NCI-H2107 (cell line): ENCODE results near the gene DYNC2LI1.
"Not testable (repeated sequence)": the region's sequence is repeated elsewhere in the genome, so short reads cannot be mapped to it uniquely, and the experiment has no call there.

Experiments
- DNase-seq: peaks from one replicate; lab custom pipeline; 2025; lab: John Stamatoyannopoulos, UW

The DYNC2LI1 gene

DNA sequence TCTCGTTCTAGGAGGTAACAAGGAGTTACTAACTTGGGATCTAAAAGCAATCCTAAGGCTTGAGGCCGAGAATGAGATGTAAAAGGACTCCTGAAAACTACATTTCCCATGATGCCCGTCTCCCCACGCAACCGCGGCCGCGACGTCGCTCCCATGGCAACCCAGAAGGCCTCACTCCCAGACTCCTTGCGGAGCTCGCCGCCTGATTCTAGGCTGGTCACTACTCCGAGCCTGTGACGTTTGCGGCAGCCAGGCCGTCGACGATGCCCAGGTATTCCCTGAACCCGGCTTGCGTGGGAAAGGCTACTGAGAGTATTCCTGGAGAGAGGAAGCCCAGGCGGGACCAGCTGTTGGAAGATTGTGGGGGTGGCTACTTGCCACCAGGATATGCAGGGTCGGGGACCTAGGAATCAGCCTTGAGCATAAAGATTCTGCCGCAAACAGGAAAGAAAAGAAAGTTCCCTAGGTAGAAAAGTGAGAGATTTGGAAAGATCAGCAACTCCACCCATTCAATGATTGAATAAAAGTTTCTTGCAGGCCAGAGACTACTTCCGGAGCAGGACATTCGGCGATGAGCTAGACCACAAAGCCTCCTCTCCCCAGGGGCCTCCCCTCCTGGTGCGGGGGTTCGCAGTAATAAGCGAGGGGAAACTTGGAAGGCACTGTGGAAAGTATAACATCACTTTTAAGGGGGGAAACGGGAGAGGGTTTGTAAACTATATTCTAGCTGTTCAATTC lies at the start of gene DYNC2LI1:
DYNC2LI1 (plus strand) TSS at position 164 of the 738 bp plus-strand sequence; CDS start at position 264, 100 bp downstream.
- DNase-seq: peak; percentile 65

DNA sequence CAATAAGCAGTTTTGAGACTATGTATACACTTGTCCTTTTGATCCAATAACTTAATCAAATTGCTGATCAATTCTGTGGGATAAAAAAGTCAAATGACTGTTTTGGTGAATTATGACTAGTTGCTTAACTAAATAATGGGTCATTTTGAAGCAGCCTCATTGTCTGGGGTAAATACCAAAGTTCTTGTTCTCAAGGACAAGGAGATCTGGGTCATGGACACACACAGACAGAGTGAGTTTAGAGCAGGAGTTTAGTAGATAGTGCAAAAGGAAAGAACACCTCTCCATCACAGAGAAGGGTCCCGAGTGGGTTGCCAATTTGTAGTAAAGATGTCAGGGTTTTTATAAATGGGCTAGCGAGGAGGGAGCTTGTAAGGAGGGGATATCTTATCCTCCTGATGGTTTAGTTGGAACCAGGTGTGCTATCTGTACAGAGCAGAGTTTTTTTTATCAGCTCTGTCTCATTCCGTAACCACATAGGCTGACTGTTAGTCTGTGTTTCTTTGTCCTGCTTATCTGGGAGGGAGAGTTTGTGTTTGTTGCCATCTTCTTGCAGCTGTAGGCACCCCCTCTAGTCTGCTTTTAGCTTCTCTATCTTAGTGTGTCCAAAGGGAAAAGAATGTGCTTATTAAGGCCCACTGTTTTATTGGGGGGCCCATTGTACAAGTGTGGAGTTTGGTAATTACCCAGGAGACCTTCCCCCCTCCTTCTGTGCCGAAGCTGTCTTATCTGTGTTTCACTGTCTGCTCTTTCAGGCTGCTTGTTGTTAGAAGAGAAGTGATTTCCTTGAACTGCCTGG lies 48.9 kb upstream of the DYNC2LI1 start:
- DNase-seq: no peak

DNA sequence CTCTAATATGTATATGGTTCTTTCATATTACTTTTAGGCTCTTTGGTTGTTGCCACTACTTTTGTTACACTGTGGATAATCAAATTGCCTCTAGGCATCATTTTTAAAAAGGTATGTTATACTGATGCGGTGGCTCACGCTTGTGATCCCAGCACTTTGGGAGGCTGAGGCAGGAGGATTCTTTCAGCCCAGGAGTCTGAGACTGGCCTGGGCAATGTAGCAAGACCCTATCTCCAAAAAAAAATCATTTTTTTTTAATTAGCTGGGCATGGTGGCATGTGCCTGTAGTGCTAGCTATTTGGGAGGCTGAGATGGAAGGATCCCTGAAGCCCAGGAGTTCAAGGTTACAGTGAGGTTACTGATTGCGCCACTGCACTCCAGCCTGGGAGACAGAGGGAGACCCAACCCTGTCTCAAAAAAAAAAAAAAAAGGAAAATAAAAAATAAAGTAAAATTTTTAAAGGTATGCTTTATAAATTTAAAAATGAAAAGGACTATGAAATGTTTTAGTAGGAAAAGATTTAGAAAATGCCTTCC lies 48.1 kb upstream of the DYNC2LI1 start:
- no peak for DNase-seq

- DNase-seq: not testable (repeated sequence)
These were observed 46.7 kb upstream of the DYNC2LI1 start for GRCh38 chr2:43726961-43727633.

DNA sequence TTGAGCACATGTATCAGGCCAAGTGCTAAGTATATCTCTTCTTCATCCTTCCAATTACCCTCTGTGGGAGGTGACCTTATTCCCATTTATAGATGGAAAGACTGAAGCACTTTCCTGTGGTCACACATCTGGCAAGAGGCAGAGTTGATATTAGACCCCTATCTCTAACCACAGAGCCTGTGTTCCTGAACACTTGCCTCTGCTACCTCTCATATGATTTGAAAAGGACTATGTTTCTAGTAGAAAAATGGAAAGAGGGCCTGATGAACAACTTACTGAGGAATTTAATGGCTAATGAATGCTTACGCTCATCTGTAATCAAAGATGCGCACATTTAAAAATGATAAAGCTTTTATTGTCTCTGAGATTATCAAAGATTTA lies 46.2 kb upstream of the DYNC2LI1 start:
- DNase-seq: no peak

GRCh38 chr2:43729491-43730174 lies 44.2 kb upstream of the DYNC2LI1 start:
- DNase-seq: no peak

DNA sequence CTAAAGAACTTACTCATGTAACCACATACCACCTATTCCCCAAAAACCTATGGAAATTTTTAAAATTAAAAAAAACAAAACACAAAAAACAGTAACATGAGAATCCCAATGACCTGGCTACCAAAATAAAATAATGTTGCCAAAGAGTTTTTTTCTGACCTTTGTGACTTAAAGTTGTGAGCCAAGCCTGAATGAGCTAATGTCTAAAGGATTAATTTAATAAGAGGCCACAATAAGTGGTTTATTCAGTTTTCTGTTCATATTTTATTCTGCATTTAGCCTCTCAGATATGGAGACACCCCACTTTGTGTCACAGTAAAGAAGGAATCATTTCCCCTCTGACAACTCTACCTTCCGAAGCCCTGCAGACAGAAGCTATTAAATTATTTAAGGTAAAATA lies 42.6 kb upstream of the DYNC2LI1 start:
- no peak for DNase-seq

GRCh38 chr2:43736637-43737036 lies 37.2 kb upstream of the DYNC2LI1 start:
- DNase-seq: no peak

DNA sequence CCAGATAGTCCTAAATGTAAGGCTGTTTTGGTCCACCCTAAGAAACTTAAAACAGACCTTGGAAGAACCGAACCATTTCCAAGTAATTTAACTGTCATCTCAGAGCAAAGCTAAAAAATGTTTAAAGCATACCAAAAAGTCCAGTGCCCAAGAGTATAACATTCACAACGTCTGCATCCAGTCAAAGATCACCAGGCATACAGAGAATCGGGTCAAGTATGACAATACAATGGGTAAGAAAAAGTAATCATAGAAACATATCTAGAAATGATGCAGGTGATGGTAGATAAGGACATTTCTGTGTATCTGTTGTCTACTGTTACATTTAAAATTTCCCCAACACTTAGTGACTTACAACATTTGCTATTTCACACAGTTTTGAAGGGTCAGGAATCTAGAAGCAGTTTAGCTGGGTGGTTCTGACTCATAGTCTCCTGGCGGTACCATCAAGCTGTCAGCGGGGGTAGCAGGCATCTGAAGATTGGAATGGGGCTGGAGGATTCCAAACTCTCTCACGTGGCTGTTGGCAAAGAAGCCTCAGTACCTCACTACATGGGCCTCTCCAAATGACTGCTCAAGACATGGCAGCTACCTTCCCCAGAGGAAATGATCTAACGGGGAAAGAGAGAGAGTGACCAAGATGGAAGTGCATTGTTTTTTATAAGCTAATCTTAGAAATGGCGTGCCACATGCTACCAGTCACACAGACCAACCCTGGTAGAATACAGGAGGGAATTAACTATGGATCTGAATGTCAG lies 36.6 kb upstream of the DYNC2LI1 start:
- no peak for DNase-seq

- no peak for DNase-seq
These were observed 36.0 kb upstream of the DYNC2LI1 start for GRCh38 chr2:43737855-43738254.

GRCh38 chr2:43738257-43738656 lies 35.6 kb upstream of the DYNC2LI1 start:
- DNase-seq: no peak

DNA sequence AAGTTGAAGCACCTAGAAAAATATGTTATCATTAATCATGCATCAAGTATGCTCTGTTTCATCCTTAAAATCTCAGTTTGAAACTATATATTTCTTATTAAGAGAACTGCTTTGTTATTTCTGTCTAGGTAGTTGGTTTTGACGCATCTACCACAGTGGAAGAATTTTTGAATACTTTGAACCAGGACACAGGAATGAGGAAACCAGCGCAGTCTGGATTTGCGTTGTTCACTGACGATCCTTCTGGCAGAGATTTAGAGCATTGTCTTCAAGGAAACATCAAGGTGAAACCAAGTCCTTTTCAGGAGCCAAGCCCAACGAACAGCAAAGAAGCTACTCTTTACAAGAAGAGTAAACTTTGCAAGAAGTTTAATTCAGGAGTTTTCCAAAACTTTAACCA lies 30.1 kb upstream of the DYNC2LI1 start:
- DNase-seq: no peak

GRCh38 chr2:43745457-43745856 lies 28.4 kb upstream of the DYNC2LI1 start:
- DNase-seq: no peak

- no peak for DNase-seq
These were observed 25.5 kb upstream of the DYNC2LI1 start for GRCh38 chr2:43748333-43748732.

GRCh38 chr2:43749583-43749982 lies 24.3 kb upstream of the DYNC2LI1 start:
- no peak for DNase-seq

- no peak for DNase-seq
These were observed 22.3 kb upstream of the DYNC2LI1 start for GRCh38 chr2:43751476-43751990.

GRCh38 chr2:43752302-43752701 lies 21.5 kb upstream of the DYNC2LI1 start:
- no peak for DNase-seq

- DNase-seq: no peak
These were observed 19.7 kb upstream of the DYNC2LI1 start for GRCh38 chr2:43754180-43754579.

DNA sequence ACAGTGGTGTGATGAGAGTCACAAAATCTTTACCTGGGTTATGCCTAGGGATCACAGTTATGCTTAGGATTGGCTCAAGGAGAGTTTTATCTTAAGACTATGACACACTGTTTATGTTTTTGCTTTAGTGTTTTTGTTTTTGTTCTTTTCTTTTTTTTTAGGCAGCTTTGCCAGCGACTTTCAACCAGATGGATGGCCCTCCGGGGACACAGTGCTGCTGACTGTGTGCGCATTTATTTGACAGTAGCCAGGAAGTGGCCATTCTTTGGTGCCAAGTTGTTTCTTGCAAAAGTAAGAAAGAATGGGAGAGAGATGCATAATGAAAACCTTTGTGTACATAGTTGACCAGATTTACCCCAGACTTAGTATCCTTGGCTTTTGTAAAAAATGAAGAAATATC lies 15.1 kb upstream of the DYNC2LI1 start:
- no peak for DNase-seq

GRCh38 chr2:43759195-43759594 lies 14.6 kb upstream of the DYNC2LI1 start:
- DNase-seq: no peak

DNA sequence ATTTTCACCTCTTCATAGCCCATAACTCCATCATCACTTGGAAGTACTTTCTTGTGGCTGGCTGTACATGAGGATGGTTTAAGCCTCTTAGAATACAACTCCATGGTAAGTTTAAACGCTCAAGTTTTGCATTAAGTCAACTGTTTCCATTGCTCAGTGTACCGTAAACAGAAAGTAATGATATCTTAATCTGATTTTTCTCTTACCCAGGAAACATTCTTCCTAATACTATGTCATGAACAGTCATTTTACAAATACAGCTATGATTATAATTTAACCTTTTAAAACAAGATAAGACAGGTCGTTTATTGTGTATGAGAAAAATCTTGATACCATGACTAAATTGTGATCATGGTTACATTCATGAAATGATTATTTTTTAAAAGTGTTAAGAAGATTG lies 11.6 kb upstream of the DYNC2LI1 start:
- DNase-seq: no peak
